GM06990 (cell line): ENCODE measurements around the gene ACER3.

ENCODE experiments used
- DNase-seq: peaks from one replicate; pipeline ENCODE4 v3.0.0-alpha.2; 2011; ENCODE audit not compliant: insufficient read length; ENCODE audit errors: extremely low read depth
- H3K27me3 ChIP-seq: replicated peaks from 2 replicates; pipeline ENCODE4 v1.6.0; 2011; ENCODE audit warnings: low read length; ENCODE audit not compliant: control insufficient read depth, insufficient read depth
- H3K36me3 ChIP-seq: 2 replicates; pipeline ENCODE4 v1.5.1; 2011; ENCODE audit warnings: low read length; ENCODE audit not compliant: control insufficient read depth, insufficient read depth
- H3K4me3 ChIP-seq: replicated peaks from 2 replicates; pipeline ENCODE4 v1.5.1; 2011; ENCODE audit warnings: low read depth, mild to moderate bottlenecking, control low read depth, low read length
- CTCF ChIP-seq: IDR thresholded peaks from 2 replicates; pipeline ENCODE4 v1.5.1; 2011; ENCODE audit warnings: low read length, control low read depth, mild to moderate bottlenecking, inconsistent platforms; ENCODE audit not compliant: insufficient read depth, poor library complexity, severe bottlenecking

Gene ACER3

GRCh38 chr11:77073328-77074001 is 212.7 kb downstream of the ACER3 start:
- Histone ChIP-seq H3K4me3 (no peak overlapping the region), H3K27me3 (no peaks in the 10 kb centered on the region; the same call in 1 of the 2 replicates), H3K36me3 (no peaks in the 10 kb centered on the region)
- no peak for DNase-seq
- TF ChIP-seq CTCF = no peak

- Histone ChIP-seq H3K36me3 (no peaks in the 10 kb centered on the region), H3K4me3 (no peak overlapping the region), H3K27me3 (no peaks in the 10 kb centered on the region; the same call in 1 of the 2 replicates)
- TF ChIP-seq CTCF = no peak
- DNase-seq = no peak
Measured at GRCh38 chr11:77074205-77074604, 213.5 kb downstream of the ACER3 start.

GRCh38 chr11:77074626-77075221 is 214.0 kb downstream of the ACER3 start:
- Histone ChIP-seq H3K36me3 (no peaks in the 10 kb centered on the region), H3K4me3 (no peak overlapping the region), H3K27me3 (no peaks in the 10 kb centered on the region; the same call in 1 of the 2 replicates)
- DNase-seq = no peak
- TF ChIP-seq CTCF = no peak

GRCh38 chr11:77075425-77075905 is 214.7 kb downstream of the ACER3 start:
- TF ChIP-seq CTCF = no peak
- DNase-seq = no peak

More at GRCh38 chr11:77075425-77075905, 214.7 kb downstream of the ACER3 start:
- Histone ChIP-seq H3K36me3 (no peaks in the 10 kb centered on the region), H3K27me3 (no peaks in the 10 kb centered on the region; the same call in 1 of the 2 replicates), H3K4me3 (no peak overlapping the region)
